Myocyte (in vitro differentiated cells): ENCODE data around the gene PROM1. TPM values are rescaled to one million over a fixed set of nuclear protein-coding genes. Genes with fewer than 3 reads are reported as not detected.

Source experiments
- DNase-seq: peaks from one replicate; pipeline ENCODE4 v3.0.0-alpha.2; 2012; ENCODE audit warnings: low read depth
- polyA plus RNA-seq: library from polyadenylated mRNA; unstranded; fragments of >200 nt; gene quantifications from one replicate; pipeline ENCODE4 v1.2.1, GENCODE V29; 2012; ENCODE audit warnings: missing spikeins
- total RNA-seq: library from RNA; depleted of rRNA; stranded (reverse); fragments of >200 nt; gene quantifications from 2 replicates; pipeline ENCODE4 v1.2.3, GENCODE V29; 2014

PROM1 gene, protein sequence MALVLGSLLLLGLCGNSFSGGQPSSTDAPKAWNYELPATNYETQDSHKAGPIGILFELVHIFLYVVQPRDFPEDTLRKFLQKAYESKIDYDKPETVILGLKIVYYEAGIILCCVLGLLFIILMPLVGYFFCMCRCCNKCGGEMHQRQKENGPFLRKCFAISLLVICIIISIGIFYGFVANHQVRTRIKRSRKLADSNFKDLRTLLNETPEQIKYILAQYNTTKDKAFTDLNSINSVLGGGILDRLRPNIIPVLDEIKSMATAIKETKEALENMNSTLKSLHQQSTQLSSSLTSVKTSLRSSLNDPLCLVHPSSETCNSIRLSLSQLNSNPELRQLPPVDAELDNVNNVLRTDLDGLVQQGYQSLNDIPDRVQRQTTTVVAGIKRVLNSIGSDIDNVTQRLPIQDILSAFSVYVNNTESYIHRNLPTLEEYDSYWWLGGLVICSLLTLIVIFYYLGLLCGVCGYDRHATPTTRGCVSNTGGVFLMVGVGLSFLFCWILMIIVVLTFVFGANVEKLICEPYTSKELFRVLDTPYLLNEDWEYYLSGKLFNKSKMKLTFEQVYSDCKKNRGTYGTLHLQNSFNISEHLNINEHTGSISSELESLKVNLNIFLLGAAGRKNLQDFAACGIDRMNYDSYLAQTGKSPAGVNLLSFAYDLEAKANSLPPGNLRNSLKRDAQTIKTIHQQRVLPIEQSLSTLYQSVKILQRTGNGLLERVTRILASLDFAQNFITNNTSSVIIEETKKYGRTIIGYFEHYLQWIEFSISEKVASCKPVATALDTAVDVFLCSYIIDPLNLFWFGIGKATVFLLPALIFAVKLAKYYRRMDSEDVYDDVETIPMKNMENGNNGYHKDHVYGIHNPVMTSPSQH
- not detected in 2 replicates for total RNA-seq
- 0.20 TPM for polyA plus RNA-seq

DNA sequence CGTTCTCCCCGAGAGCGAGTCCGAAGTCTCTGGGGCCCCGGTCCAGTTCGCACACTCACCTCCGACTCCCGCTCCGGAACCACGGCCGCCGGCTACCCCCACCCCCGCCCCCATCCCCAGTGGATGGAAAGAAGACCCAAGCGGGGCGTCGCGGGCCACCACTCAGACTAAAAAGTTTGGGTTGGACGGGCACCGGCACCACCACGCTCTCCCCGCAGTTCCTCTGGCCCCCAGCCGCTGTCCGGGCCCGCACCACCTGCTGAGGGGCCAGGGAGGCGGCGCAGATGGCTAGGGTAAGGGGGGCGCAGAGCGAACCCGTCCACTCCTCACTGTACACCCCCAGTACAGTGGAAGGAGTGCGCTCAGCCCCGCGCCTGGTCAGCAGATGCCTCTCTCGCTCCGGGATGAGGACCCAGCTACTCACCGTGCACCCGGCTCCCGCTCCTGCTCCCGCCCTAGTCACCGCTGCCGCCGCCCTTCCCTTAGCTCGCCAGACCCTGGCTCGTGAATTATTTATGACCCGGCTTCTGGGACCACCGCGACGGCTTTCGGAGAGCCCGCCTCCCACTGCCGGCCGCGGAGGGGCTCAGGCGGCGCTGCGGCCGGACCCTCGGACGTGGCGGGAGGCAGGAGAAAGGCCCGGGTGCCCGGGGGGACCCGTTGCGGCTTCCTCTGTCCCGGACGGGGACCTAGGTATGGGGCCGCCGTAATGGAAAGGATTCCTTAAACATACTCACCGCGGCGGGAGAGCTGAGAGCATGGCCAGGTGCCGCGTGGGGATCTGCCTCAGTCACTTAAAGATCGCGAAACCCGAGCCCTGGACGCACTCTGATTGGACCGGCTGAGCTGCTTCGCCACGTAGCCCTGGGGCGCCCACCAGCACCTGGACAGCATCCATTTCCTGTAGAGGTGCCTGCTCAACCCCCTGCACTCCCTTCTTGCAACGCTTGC is at the start of gene PROM1:
PROM1 (minus strand) TSS at position 783 of the 951 bp plus-strand sequence. CDS start 8,117 bp downstream, outside the sequence.
- no peak for DNase-seq

DNA sequence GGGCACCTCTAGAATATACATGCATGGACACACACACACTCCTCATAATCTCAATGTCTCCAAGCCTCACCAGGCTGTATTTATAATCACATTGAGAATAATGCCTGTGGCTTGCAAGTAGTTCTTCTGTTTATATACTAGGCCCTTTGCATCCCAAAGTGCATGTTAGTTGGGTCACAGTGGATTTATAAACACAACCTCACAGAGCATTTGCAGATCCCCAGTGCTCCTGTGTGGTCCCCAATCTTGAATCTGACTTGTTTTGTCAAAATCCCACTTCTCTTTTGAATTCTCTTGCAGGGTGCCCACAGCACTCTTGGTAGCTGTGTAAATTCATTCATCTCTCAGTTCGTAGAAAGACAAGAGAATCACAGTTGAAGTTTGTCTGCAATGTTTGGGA is 49.6 kb upstream of the PROM1 start:
- no peak for DNase-seq

DNA sequence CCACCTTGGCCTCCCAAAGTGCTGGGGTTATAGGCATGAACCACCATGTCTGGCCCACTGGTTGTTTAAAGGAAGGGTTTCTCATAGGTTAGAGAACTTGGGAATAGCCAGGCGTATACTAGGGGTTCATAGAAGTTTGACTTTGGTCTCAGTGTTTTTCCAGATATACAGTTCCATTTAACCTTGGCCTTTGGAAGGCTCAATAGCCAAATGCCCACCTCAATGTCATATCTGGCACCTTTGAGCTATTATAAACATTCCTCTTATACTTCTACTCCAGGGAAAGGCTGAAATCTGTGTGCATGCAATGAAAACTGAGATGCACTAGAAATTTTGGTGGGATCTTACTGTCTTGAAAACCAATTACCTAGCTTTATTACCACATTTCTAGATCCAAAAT is 47.5 kb upstream of the PROM1 start:
- DNase-seq = no peak

DNA sequence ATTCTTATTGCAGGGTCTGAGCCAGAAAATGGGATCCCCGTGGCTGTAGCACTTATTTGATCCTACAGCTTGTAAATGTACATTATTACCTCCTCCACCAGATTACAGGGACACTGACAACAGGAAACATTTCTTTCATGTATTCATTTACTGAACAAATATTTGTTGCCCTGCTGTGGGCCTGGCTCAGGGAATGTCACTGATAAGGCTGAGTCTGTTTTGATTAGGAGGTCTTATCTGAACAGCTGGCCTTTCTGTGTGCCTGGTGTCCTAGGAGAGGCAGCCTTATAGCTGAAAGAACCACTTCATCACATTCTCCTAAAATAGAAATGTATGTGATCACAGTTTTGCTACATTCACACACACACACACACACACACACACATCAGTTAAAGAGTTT is 45.5 kb upstream of the PROM1 start:
- no peak for DNase-seq

DNA sequence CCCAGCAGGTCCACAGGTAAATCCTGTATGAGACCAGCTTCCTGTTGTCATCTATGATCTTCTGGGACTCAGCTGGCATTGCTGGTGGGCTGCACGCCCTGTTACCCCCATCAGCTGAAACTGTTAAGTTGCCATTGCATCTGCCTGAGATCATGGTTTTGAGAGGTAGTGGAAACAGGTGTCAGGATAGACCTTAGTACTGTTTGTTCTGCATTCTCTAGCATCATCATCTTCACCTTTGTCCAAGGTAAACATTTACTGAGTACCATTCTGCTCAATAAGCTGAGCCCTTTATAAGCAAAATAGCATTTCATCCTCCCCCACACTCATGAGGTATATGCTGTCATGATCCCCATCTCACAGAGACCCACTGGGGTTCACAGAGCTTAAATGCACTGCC is 42.9 kb upstream of the PROM1 start:
- no peak for DNase-seq

DNA sequence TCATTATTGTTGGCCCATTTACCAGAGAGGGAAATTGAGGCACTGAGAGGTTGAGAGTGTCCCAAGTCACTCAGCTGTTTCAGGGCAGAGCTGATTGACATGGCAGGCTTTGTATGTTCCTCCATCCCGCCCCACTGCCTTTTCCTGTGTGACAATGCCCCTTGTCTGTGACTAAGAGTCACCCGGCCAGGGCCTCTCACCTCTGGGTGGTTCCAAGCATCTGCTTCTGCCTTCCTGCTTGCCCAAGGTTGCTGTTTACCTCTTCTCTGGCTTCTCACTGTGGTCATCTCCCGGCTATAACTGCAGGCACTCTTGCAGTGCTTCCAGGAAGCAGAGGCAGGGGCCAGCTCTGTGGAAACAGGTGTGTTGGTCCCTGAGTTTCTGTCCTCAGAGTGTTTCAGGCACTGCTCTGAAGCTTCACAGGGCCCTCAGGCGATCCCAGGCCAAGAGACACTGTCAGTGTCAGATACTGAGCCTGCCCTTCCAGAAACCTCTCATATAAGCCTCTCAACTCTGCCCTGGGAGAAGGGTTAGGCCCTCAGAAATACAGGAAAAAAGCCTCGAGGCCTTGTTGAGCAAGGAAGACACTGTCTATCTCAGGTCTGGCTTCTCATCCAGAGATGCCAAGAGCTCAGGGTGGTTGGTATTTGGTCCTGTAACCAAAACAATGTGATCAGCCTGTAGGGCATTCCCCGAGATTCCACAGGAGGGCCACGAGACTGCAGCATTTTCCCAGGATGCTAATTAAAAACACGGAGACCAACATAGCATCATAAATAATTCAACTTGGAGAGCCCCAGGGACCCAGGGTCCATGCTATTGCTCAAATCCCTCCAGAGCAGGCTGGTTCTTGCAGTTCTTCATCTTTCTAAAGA is 42.0 kb upstream of the PROM1 start:
- no peak for DNase-seq

DNA sequence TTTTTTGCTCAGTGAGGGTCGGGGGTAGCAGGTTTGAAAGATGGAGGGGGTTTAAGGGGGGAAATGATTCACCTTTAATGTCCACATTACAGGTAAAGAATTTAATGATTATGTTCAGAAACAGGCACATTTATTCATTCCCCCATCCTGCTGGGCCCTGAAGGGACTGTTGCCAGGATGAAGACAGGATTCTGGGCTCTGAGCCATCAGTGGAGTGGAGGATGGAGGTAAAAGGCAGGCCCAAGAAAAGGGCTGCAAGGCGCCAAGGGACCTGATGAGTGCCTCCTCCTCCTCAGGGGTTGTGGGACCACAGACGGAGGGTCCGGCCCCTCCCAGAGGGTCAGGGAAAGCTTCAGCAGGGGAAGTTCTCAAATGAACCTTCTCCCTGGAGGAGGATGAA is 40.4 kb upstream of the PROM1 start:
- DNase-seq = no peak

DNA sequence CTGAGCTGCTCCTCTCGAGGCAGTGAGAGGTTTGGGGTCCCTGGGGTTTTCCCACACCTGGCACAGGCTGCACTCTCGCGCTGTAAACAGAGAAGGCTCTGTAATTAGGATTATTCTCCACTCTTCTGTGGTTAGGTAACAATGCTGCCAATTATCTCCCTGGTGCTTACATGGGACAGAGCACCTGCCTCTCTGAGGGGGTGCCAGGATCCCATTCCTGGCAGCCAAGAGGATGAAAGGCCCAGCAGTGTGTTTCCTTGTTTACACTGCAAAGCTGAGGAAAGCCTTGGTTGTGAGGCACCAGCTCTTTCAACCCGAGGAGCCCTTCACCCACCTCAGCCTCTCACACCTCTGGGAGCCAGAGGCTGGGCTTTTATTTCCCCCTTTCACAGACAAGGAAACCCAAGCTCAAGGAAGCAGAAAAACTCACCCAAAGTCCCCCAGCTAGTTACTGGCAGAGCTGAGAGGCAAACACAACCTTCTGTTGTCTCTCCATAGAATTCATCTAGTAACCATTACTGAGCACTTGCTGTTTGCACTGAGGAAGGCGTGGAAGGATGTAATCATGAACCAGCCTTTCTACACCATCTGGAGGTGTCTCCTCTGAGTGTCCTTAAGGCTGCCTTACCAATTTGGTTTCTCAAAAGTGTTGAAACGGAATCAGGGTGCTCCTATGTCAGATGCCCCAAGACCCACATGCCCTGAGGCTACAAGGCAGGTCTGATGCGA is 39.7 kb upstream of the PROM1 start:
- DNase-seq = peak; percentile 45

DNA sequence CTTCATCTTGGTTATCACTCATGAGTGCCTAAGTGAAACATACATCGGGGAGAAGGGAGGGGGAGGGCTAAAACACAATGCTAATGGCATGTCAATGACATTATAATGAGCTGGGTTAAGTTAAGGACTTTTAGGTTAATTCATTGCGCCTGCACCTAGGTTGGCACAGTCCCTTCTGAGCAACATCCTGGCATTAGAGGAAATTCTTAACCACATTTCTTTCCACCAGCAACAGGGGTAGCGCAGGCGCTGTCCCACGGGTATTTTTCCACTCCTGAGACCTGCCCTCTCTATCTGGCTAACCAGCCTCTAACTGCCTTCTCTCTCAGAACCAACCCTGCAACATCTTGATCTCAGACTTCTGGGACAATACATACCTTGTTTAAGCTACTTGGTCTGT is 39.0 kb upstream of the PROM1 start:
- DNase-seq = no peak

DNA sequence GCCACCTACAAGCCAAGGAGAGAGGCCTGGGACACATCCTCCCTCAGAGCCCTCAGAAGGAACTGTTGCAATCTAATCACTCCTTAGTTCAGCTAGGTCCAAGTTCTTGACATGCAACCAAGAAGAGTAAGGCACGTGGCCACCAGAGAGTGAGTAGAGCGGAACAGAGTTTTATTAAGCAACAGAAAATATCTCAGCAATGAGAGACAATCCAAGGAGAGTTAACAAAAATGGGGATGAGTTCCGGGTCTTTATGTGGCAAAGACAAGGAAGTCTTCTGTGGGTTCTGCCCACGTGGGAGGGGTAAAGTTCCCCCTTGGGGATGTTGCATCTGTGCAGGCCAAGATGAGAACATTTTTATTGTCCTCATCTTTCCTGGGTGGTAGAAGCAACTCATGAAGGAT is 38.5 kb upstream of the PROM1 start:
- DNase-seq = no peak

DNA sequence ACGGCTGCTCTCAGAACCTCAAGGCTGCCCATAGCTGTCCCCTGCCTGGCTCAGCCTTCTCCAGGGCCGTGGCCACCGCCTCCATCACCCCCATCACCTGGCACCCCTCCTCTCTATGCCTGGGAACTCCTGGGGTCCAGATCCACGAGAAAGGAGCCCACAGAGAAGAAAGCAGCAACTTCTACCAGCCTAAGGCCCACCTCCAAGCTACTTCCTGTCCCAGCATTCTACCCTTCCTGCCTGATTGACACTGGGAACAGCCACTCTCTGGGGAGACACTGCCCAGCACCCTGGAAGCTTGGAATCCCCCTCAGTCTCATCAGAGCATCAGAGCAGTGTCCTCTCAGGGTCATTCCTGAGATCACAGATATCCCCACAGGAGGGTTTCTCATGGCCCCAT is 36.9 kb upstream of the PROM1 start:
- DNase-seq = no peak

DNA sequence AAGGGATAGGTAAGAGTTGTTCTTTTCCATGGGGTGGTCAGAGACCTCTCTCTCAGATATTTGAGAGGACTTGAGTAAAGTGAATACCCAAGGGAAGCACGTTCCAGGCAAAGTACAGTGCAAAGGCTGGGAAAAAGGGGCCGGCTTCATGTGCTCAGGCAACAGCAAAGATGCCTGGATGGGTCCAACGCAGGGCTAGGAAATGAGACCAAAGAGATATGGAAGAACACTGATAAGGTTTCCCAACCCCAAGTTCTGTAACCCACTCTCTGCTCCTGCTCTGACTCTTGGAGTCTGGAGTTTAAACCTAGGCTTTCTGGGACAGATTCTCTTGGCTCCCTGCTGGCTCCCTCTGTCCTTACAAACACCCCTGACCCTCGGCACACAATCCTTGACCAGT is 36.2 kb upstream of the PROM1 start:
- no peak for DNase-seq

DNA sequence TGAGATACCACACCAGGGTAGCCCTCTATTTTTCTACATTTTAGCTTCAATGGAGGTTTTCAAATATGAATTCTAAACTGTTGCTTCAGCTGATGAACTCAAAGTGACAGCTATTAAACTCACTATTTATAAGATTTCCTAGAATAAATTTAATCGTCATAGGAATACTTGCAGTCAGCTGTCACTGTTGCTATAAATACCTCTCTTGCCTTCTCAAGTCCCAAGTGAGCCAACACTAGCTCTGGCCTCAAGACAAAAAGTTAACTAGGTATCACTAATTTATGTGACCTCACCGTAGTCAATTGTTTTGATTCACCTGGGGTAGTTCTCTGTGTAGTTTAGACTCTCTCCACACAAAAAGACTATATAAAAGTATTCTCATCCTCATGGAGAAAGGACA is 34.3 kb upstream of the PROM1 start:
- DNase-seq = peak; percentile 70

DNA sequence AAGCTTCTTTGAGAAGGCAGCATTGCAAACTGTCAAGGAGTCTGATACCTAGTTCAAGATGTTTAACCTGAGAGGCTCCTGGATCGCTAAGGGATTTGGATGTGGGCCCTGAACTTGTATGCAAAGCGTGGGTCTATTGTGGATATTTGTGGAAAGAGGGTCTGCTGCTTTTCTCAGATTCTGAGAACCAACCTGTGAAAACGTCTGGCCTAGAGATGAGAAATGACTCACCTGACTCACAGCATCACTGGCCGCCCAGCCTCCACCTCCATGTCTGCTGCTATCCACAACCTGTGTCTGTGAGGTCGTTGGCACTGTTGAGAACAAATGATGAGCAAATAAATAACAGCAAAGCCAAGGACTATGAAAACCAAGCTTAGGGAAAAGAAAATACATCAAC is 33.3 kb upstream of the PROM1 start:
- no peak for DNase-seq

DNA sequence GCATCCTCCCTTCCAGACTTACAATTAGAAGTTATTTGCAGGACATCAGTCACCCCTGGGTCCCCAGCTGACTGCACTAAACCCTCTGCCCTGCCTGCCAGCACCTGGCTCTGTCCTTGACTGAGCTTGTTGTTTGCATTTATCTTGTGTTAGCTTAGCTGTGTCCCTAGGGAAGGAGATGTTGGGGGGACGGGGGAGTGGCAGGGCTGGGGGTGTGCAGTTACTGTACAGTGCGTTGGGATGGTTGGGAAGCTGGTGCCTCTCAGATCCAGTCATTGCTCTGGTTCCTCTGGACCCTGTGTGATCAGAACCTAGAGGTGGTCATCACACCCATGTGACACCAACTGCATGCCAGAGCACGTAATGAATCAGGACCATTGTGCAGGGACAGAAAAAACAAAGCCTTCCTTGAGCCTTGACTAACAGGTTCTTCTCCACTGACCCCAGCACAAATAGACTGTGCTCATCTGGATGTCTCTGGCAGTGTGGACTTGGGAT is 32.7 kb upstream of the PROM1 start:
- peak; percentile 25 for DNase-seq

DNA sequence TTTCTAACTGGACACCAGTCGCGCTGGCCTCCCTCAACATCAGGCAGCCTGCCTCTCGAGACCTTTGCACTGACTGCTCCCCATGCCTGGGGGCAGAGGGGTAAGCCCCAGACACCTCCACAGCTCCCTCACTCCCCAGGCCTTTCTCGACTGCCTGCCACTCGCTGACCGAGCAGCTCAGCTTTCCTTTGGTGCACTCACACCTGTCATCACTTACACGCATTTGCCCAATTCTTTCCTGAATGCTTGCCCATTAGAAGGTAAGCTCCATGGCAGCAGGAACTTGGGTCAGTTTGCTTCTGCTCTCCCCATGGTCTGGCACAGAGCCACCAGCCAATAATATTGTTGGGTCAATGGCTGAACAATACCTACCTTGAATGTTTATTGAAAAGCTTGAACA is 32.2 kb upstream of the PROM1 start:
- DNase-seq = no peak

DNA sequence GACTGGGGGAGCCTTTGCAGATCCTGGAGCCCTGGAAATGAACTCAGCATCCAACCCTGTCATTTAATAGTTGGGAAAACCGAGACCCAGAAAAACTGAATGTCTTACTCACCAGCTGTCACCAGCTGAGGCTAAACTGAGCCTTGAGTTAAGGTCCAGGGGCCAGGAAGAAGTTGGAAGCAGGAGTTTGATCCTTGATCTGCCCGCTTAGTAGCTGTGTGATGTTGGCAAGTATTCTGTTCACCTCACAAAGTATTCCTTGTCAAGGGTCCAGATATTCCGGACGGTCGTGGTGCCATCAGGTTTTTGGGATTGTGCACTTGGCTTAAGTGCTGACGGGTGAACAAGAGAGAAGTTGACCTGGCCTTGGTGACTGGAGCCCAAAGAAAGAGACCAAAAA is 30.7 kb upstream of the PROM1 start:
- no peak for DNase-seq

DNA sequence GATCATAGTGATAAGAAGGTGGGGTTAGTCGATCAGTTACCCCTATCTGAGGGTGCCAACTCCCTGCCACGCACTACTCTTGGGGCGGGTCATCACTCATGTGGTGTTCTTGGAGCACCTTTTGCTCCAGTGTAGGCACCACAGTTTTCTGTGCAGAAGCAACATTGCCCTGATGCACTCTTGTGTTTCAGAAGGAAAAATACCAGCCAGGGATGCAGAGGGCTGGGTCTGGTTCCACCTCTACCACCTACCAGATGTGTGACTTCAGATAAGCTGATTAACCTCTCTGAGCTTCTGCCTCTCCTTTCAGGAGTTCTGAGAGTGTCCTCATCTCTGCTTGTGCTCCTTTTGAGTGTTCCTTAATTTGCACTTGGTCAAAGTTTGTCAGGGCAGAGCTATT is 29.9 kb upstream of the PROM1 start:
- DNase-seq = no peak

DNA sequence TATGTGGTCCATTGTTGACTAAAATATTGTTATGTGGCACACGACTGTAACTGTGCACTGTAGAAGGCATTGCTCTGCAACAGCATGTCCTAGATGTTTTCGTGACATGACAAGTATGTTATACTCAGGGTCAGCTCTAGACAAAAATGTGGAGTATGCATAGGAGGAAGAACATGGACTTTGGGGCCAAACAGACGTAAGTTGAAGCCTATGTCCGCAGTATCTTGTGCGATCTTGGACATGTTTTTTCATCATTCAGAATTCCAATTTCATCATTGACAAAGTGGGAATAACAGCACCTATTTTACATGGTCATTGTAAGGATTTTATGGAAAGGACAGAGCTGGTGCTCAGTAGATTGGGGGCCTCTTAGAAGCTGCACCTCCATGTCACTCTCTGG is 27.7 kb upstream of the PROM1 start:
- no peak for DNase-seq
